Spleen (tissue), 7 donors: ENCODE data around the gene KHK.

Experiments
- CTCF ChIP-seq, 11 experiments: fragments of 200-600 bp in 7 of 11; fragments of 450-650 bp in 4 of 11; sonication (generic) in 4 of 11; IDR thresholded peaks in 8 of 11; conservative IDR thresholded peaks in 3 of 11; 1 replicate in 7 of 11; 2 replicates in 4 of 11; pipeline versions ENCODE4 v1.4.0 to v1.8.0; 2016 to 2021; ENCODE audit warnings: antibody characterized with exemption in 11 of 11, inconsistent platforms in 4 of 11, mild to moderate bottlenecking in 1 of 11
- POLR2A ChIP-seq, 3 donors: fragments of 450-650 bp; IDR thresholded peaks; one replicate each; pipeline ENCODE4 v1.5.1; 2017; ENCODE audit warnings: antibody characterized with exemption in 3 of 3, mild to moderate bottlenecking in 1 of 3
- donor health status: DM: no; HTN: no; CAD: no; lungs with moderate emphysema.
- donor health status: DM: no; HTN: no; CAD: no.
- donor health status: DM: no; HTN: no; CAD: no.

- TF ChIP-seq CTCF (IDR thresholded peaks at IDR 0.05 in 8 of 11, conservative IDR thresholded peaks at IDR 0.05 in 3 of 11): no peak
- no peak for TF ChIP-seq POLR2A (IDR thresholded peaks at IDR 0.05)
Measured at GRCh38 chr2:27092696-27093429, 6.3 kb downstream of the KHK start.
